Neural cell (in vitro differentiated cells): ENCODE results near the gene SH3RF3.

ENCODE experiments used
- CTCF ChIP-seq: fragments of 450-650 bp; IDR thresholded peaks from 2 replicates; pipeline ENCODE4 v1.5.1; 2014; ENCODE audit warnings: antibody characterized with exemption, mild to moderate bottlenecking, moderate library complexity; ENCODE audit not compliant: poor library complexity, severe bottlenecking
- EP300 ChIP-seq: fragments of 450-650 bp; conservative IDR thresholded peaks from 2 replicates; pipeline ENCODE4 v1.6.1; 2014; ENCODE audit warnings: antibody characterized with exemption, mild to moderate bottlenecking, moderate library complexity; ENCODE audit not compliant: poor library complexity, severe bottlenecking
- EZH2 ChIP-seq: fragments of 200-600, 300-800 bp; shearing (Covaris generic), sonication (generic); IDR thresholded peaks from 2 replicates; pipeline ENCODE4 v1.6.1; 2014; ENCODE audit warnings: antibody characterized with exemption, low read length, borderline replicate concordance, mild to moderate bottlenecking; ENCODE audit not compliant: insufficient read depth, poor library complexity, severe bottlenecking
- POLR2AphosphoS5 ChIP-seq: IDR thresholded peaks from 2 replicates; pipeline ENCODE4 v1.6.1; 2012
- RAD21 ChIP-seq: fragments of 450-650 bp; conservative IDR thresholded peaks from 2 replicates; pipeline ENCODE4 v1.6.1; 2014; ENCODE audit warnings: antibody characterized with exemption, mild to moderate bottlenecking, moderate library complexity
- SMC3 ChIP-seq: fragments of 450-650 bp; conservative IDR thresholded peaks from 2 replicates; pipeline ENCODE4 v1.6.1; 2014; ENCODE audit warnings: antibody characterized with exemption, mild to moderate bottlenecking, moderate library complexity; ENCODE audit not compliant: poor library complexity
- TF ChIP-seq, protein P1 (sequence below): IDR thresholded peaks from 2 replicates; pipeline ENCODE4 v1.6.1; 2012; ENCODE audit warnings: borderline replicate concordance

- TF ChIP-seq CTCF (no peak), EZH2 (no peak), EP300 (no peak), SMC3 (no peak), RAD21 (no peak), POLR2AphosphoS5 (no peak)
- TF ChIP-seq, protein P1, sequence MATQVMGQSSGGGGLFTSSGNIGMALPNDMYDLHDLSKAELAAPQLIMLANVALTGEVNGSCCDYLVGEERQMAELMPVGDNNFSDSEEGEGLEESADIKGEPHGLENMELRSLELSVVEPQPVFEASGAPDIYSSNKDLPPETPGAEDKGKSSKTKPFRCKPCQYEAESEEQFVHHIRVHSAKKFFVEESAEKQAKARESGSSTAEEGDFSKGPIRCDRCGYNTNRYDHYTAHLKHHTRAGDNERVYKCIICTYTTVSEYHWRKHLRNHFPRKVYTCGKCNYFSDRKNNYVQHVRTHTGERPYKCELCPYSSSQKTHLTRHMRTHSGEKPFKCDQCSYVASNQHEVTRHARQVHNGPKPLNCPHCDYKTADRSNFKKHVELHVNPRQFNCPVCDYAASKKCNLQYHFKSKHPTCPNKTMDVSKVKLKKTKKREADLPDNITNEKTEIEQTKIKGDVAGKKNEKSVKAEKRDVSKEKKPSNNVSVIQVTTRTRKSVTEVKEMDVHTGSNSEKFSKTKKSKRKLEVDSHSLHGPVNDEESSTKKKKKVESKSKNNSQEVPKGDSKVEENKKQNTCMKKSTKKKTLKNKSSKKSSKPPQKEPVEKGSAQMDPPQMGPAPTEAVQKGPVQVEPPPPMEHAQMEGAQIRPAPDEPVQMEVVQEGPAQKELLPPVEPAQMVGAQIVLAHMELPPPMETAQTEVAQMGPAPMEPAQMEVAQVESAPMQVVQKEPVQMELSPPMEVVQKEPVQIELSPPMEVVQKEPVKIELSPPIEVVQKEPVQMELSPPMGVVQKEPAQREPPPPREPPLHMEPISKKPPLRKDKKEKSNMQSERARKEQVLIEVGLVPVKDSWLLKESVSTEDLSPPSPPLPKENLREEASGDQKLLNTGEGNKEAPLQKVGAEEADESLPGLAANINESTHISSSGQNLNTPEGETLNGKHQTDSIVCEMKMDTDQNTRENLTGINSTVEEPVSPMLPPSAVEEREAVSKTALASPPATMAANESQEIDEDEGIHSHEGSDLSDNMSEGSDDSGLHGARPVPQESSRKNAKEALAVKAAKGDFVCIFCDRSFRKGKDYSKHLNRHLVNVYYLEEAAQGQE = no peak
These were observed 342.7 kb downstream of the SH3RF3 start for GRCh38 chr2:109471658-109472057.
